GM12872 (cell line): Measurements from ENCODE around the gene NPEPPS.
"Not testable (repeated sequence)": the region's sequence is repeated elsewhere in the genome, so short reads cannot be mapped to it uniquely, and the experiment has no call there.

ENCODE experiments used
- CTCF ChIP-seq: IDR thresholded peaks from 3 replicates; pipeline ENCODE4 v1.5.1; 2011; ENCODE audit warnings: low read depth, mild to moderate bottlenecking, low read length, moderate library complexity; ENCODE audit not compliant: insufficient read depth

The NPEPPS gene

GRCh38 chr17:47530557-47531232 is at the start of gene NPEPPS:
NPEPPS (plus strand) TSS chr17:47531108; CDS start chr17:47531301, 193 bp downstream.
- not testable (repeated sequence) for TF ChIP-seq CTCF

GRCh38 chr17:47500620-47501019 is 30.3 kb upstream of the NPEPPS start:
- TF ChIP-seq CTCF: peak; percentile 39

- no peak for TF ChIP-seq CTCF
Measured at GRCh38 chr17:47603830-47604597, 73.1 kb downstream of the NPEPPS start.

GRCh38 chr17:47604598-47604927 is 73.7 kb downstream of the NPEPPS start:
- TF ChIP-seq CTCF: no peak

GRCh38 chr17:47605011-47605410 is 74.1 kb downstream of the NPEPPS start:
- TF ChIP-seq CTCF: no peak

GRCh38 chr17:47607481-47607880 is 76.6 kb downstream of the NPEPPS start:
- TF ChIP-seq CTCF: no peak

- no peak for TF ChIP-seq CTCF
Measured at GRCh38 chr17:47611372-47612350, 80.8 kb downstream of the NPEPPS start.
